Loucy (cell line): ENCODE data around the gene NMNAT2.
"Not testable (repeated sequence)": the region's sequence is repeated elsewhere in the genome, so short reads cannot be mapped to it uniquely, and the experiment has no call there.

Experiments
- H2AFZ ChIP-seq: fragments of 200-600 bp; sonication (generic); 2 replicates; pipeline ENCODE4 v1.6.0; 2016; ENCODE audit warnings: antibody characterized with exemption, mild to moderate bottlenecking, low read length, moderate library complexity
- H3F3A ChIP-seq: fragments of 200-600 bp; 2 replicates; pipeline ENCODE4 v1.6.0; 2016; ENCODE audit warnings: antibody characterized with exemption, low read depth, mild to moderate bottlenecking
- H3K27me3 ChIP-seq: fragments of 200-600 bp; sonication (generic); 2 replicates; pipeline ENCODE4 v1.6.1; 2014; ENCODE audit warnings: low read length, mild to moderate bottlenecking; ENCODE audit not compliant: insufficient read depth, poor library complexity, severe bottlenecking
- H3K36me3 ChIP-seq: fragments of 200-600 bp; sonication (generic); 2 replicates; pipeline ENCODE4 v1.6.1; 2016; ENCODE audit warnings: low read length; ENCODE audit not compliant: insufficient read depth
- H3K4me1 ChIP-seq: fragments of 200-600 bp; sonication (generic); 2 replicates; pipeline ENCODE4 v1.5.1; 2014; ENCODE audit warnings: low read length, mild to moderate bottlenecking; ENCODE audit not compliant: insufficient read depth, poor library complexity, severe bottlenecking
- H3K4me2 ChIP-seq: fragments of 200-600 bp; sonication (generic); 2 replicates; pipeline ENCODE4 v1.6.0; 2014; ENCODE audit warnings: antibody characterized with exemption, low read length, low read depth, mild to moderate bottlenecking; ENCODE audit not compliant: poor library complexity, severe bottlenecking
- H3K4me3 ChIP-seq: fragments of 200-600 bp; sonication (generic); 2 replicates; pipeline ENCODE4 v1.5.1; 2014; ENCODE audit warnings: low read length, mild to moderate bottlenecking, mixed read lengths; ENCODE audit not compliant: poor library complexity, severe bottlenecking
- H3K79me2 ChIP-seq: fragments of 200-600 bp; sonication (generic); 2 replicates; pipeline ENCODE4 v1.6.1; 2014; ENCODE audit warnings: low read length; ENCODE audit not compliant: insufficient read depth
- H3K9ac ChIP-seq: fragments of 200-600 bp; sonication (generic); 2 replicates; pipeline ENCODE4 v1.6.0; 2014; ENCODE audit warnings: mild to moderate bottlenecking, low read depth, low read length, moderate library complexity; ENCODE audit not compliant: poor library complexity, severe bottlenecking
- H3K9me2 ChIP-seq: fragments of 200-600 bp; sonication (generic); replicated peaks from 2 replicates; pipeline ENCODE4 v1.6.1; 2016; ENCODE audit warnings: low read depth, low read length, mixed read lengths
- H3K9me3 ChIP-seq: fragments of 200-600 bp; sonication (generic); 2 replicates; pipeline ENCODE4 v1.6.1; 2014; ENCODE audit warnings: mild to moderate bottlenecking, antibody characterized with exemption, low read length, low read depth; ENCODE audit not compliant: insufficient read depth
- H4K20me1 ChIP-seq: fragments of 200-600 bp; sonication (generic); 2 replicates; pipeline ENCODE4 v1.6.0; 2014; ENCODE audit warnings: antibody characterized with exemption, low read length, mild to moderate bottlenecking; ENCODE audit not compliant: insufficient read depth, poor library complexity, severe bottlenecking
- CTCF ChIP-seq: fragments of 200-600 bp; sonication (generic); conservative IDR thresholded peaks from 2 replicates; pipeline ENCODE4 v1.5.1; 2014; ENCODE audit warnings: mild to moderate bottlenecking, antibody characterized with exemption, low read length
- EZH2phosphoT487 ChIP-seq: fragments of 200-600 bp; IDR thresholded peaks from 2 replicates; pipeline ENCODE4 v1.6.1; 2018; ENCODE audit warnings: antibody characterized with exemption, mild to moderate bottlenecking, moderate library complexity, borderline replicate concordance

The NMNAT2 gene

GRCh38 chr1:183275322-183275721, 142.9 kb downstream of the NMNAT2 start:
- Histone ChIP-seq H3K79me2 (no peaks in the 10 kb centered on the region), H3K27me3 (no peaks in the 10 kb centered on the region), H3K4me2 (no peak overlapping the region)

GRCh38 chr1:183274836-183275235, 143.3 kb downstream of the NMNAT2 start:
- Histone ChIP-seq H2AFZ (no peak overlapping the region), H3K9me2 (no peaks in the 10 kb centered on the region), H3K27me3 (no peaks in the 10 kb centered on the region), H3K36me3 (no peaks in the 10 kb centered on the region), H3K4me1 (peaks cover 9% of the 10 kb centered on the region), H3F3A (no peaks in the 10 kb centered on the region), H3K9ac (no peak overlapping the region), H3K4me3 (no peak overlapping the region), H3K4me2 (no peak overlapping the region), H3K79me2 (no peaks in the 10 kb centered on the region), H3K9me3 (no peaks in the 10 kb centered on the region), H4K20me1 (no peaks in the 10 kb centered on the region)
- TF ChIP-seq EZH2phosphoT487 (no peak), CTCF (no peak)

More at GRCh38 chr1:183275322-183275721, 142.9 kb downstream of the NMNAT2 start:
- Histone ChIP-seq H3K36me3 (no peaks in the 10 kb centered on the region), H3K9me3 (no peaks in the 10 kb centered on the region), H4K20me1 (no peaks in the 10 kb centered on the region), H3K9ac (no peak overlapping the region), H3K9me2 (no peaks in the 10 kb centered on the region), H3F3A (no peaks in the 10 kb centered on the region), H3K4me3 (no peak overlapping the region), H3K4me1 (peaks cover 9% of the 10 kb centered on the region), H2AFZ (no peak overlapping the region)
- no peak for TF ChIP-seq EZH2phosphoT487
- TF ChIP-seq CTCF: no peak

- H3K79me2 ChIP-seq, H4K20me1 ChIP-seq, H3K4me3 ChIP-seq, H3K36me3 ChIP-seq, H3K9me3 ChIP-seq, H3F3A ChIP-seq, H3K9me2 ChIP-seq, H3K4me2 ChIP-seq, H2AFZ ChIP-seq, H3K9ac ChIP-seq, H3K27me3 ChIP-seq, H3K4me1 ChIP-seq: not testable (repeated sequence)
Observed at GRCh38 chr1:183273984-183274383, 144.2 kb downstream of the NMNAT2 start.

GRCh38 chr1:183273300-183273699, 144.9 kb downstream of the NMNAT2 start:
- Histone ChIP-seq H3K9ac (no peak overlapping the region), H2AFZ (no peak overlapping the region)
- no peak for TF ChIP-seq EZH2phosphoT487
- no peak for TF ChIP-seq CTCF

More at GRCh38 chr1:183273300-183273699, 144.9 kb downstream of the NMNAT2 start:
- Histone ChIP-seq H3K79me2 (no peaks in the 10 kb centered on the region), H3K9me3 (no peaks in the 10 kb centered on the region), H3K9me2 (no peaks in the 10 kb centered on the region), H3K4me3 (no peak overlapping the region), H3K36me3 (no peaks in the 10 kb centered on the region), H3F3A (no peaks in the 10 kb centered on the region), H3K4me2 (no peak overlapping the region), H3K4me1 (no peaks in the 10 kb centered on the region), H3K27me3 (no peaks in the 10 kb centered on the region), H4K20me1 (no peaks in the 10 kb centered on the region)
